COLO668 (cell line): Measurements from ENCODE around the gene ARSG.
"Not testable (repeated sequence)": the region's sequence is repeated elsewhere in the genome, so short reads cannot be mapped to it uniquely, and the experiment has no call there.

ENCODE experiments used
- DNase-seq: peaks from one replicate; lab custom pipeline; 2025; ENCODE audit not compliant: unreplicated experiment; lab: John Stamatoyannopoulos, UW

The ARSG gene

GRCh38 chr17:68276339-68276738, 15.0 kb upstream of the ARSG start:
- not testable (repeated sequence) for DNase-seq

DNA sequence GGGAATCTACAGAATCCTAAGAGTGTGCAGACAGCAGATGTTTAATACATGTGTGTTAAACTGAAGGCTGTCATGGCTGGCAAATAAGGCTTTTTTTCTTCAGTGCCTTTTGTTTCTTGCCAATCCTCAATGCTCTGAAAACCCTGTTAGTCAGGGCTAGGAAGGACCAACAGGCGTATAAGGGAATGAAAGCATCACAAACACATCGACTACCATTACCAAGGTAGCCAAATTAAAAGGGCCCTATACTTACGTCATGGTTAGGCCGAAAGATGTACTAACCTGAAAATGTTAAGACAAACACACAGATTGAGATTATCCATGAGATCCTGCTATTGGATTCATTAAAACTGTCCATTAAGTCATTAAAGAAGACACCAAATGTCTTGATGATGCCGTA, 13.5 kb upstream of the ARSG start:
- no peak for DNase-seq

GRCh38 chr17:68281965-68282364, 9.3 kb upstream of the ARSG start:
- DNase-seq = not testable (repeated sequence)

DNA sequence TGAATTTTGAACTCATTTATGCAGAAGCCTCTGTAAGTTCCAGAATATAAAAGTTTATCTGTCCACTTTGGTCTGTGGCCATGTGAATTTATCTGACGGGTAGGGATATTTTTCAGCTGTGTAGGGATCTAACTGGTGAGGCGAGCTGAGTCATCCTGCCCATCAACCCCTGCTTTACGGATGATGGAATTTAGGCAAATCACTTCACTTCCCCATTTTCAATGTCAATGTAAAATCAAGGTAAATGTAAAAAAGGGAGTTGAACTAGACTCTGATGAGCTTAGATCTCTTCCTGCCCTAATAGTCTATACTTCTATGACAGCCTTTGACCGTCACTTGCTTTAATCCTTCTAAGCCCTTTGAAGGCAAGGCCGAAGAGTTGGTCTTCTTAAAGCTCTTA, 2.9 kb upstream of the ARSG start:
- no peak for DNase-seq

- DNase-seq = no peak
Measured at GRCh38 chr17:68288804-68289203, 2.5 kb upstream of the ARSG start.

DNA sequence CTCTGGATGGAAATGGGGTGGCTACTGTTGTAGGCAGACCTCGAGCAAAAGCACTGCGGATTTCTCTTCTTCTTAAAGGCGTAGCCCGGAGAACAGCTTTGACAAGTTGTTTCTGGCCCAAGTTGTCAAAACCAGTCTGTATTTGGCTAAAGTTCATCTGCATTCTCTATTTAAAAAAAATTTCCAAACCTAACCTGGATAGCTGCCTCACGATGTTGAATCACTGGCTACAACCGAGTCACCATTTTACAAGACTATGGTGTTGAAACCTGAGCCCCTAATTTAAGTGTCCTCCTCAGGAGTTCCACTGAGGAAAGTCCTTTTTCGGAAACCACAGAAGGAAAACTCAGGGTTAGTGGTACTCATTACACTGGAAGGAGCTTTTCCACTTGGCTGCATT, 1.8 kb upstream of the ARSG start:
- DNase-seq = no peak

DNA sequence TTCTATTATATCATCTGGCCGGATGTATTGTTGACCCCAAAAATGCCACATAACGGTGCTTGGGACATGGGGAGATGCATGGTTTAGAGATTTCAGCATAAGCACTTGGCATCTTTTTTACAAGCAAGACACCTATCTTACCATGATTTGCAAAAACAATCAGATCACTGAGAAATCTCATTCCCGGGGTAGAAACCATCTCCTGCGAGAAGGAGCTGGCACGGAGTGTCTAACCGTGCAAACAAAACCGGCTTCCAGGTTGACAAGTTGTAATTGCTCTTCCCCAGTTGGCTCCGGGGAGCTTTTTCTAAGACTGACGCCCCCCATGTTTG, 1.4 kb upstream of the ARSG start:
- no peak for DNase-seq

GRCh38 chr17:68290268-68290954, 884 bp upstream of the ARSG start:
- peak; percentile 50 for DNase-seq

DNA sequence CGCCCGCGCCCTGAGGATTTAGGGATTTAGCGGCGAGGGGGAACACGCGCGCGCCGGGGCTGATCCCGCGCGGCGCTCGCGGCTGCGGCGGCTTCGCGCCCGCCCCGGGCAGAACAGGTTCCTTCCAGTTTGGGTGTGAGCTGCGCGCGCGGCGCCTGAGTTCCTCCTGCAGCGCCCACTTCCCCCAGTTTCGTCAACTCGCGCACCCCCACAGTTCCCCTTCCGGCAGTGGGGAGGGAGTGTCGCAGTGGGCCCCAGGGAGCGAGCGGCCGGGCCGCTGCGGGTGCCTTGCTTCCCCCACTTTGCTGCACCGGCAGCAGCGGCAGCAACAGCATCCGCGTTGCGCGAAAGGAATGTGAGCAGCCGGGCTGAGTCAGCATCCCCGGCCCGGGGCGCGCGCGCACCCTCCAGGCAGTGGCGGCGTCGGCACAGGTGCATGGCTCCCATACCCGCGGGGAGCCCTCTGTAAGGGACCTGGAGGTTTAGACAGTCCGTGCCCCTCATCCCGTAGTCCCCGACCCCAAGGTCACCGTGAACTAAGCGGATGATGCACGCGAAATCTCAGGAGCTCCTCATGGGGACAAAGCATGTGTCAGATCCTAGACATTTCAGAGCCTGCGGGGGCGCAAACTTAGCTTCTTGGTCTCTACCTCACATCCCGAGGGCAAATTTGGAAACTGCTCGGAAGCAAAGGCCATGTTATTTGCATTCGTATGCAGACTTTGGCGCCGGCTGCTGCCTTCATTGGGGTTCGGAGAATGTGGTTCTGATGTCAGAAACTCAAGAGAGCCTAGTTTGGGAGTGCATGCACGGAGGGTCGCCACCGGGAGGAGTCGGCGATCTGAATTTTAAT, 767 bp downstream of the ARSG start:
- DNase-seq = peak; percentile 90

DNA sequence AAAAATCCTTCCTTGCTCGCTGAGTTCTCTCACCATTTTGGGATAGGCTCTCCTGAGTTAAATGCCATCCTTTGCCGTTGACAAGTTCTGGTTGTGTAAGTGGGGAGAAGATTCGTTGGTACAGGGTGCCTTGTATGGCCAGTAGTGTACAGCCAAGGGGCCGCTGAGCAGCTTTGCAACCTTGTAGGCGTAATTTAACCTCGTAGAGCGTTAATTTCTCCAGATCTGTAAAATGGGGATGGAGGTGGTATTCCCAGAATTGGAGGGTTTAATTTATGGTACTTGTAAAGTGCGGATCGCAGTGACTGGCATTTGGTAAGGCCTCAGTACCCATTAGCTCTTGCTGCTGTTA, 1.4 kb downstream of the ARSG start:
- no peak for DNase-seq

DNA sequence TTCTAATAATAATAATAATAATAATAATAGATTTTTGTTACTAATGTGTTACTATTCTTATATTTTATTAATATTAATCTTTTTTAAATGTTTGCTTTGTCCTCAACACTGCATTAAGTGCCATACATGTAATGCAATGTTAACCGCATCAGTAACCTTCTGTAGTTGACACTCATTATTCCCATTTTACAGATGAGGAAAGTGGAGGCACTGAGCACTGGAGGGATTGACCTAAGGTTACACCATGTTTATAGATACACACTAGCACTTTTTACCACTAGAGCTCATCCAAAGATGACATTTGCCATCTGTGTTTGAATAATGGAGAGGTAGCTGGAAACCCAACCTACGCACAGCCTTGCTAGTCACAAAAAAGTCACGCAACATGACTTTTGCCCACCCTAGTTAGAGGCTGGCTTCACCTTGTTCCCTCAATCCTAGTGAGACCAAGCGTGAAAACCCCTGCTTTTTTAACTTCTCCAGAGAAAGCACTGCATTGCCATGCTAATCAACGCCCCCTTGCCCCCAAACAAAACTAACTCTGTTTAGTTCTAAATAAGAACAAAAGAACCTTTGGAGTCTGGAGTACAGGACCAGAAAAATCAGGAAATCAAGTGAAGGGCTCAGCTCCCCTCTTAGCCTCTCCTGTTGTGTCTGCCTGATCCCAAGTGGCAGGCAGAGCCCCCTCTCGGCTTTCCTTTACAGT, 2.3 kb downstream of the ARSG start:
- DNase-seq = no peak

DNA sequence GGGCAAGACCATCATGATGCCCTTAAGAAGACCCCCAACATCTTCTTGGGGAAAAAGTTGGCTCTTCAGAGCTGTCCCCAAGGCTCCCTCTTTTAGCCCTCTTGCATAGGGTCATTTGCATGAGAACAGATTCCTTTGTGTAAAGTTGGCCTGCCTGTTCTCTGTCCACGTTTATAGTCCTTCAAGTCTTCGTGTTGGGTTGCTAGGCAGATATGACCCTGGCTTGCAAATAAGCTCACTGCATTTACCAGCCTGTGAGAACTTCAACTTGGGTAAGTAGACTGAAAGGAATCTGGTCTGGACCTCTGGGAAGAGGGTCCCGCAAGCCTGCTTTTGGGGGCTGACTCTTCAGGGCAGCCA, 2.9 kb downstream of the ARSG start:
- DNase-seq = no peak

DNA sequence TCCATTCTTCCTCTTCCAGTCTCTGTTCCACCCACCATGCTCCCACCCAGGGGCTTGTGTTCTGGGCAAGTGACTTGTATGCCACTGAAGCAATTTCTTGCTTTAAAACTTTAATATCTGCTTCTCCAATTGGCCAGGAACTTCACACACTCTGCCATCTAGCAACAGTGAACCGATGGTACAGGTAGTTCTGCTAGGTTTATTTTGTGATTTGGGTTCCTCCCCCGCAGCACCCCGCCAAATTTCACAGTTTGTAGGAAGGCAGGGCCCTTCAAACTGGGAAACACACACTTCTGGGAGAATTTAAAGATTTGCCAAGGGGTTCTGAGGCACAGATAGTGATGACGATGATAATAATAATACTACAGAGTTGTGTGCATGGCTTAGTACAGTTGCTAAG, 3.3 kb downstream of the ARSG start:
- DNase-seq = no peak

DNA sequence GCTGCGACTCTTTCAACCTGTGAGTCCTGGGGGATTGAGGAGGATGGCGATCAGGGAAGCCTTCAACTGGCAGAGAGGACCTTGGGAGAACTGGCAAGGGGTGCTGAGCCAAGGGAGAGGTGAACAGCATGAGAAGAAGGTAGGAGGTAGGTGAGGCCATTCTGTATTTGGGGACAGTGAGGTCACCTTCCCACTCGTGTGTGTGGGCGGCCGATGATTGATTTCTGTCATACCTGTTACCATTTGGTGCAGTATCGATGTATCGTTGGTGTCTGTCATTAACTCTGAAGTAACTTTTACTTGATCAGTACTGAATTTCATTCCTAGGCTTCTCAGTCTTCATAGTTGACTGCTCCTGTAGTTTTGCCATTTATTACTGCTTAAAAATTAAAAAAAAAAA, 3.8 kb downstream of the ARSG start:
- no peak for DNase-seq

DNA sequence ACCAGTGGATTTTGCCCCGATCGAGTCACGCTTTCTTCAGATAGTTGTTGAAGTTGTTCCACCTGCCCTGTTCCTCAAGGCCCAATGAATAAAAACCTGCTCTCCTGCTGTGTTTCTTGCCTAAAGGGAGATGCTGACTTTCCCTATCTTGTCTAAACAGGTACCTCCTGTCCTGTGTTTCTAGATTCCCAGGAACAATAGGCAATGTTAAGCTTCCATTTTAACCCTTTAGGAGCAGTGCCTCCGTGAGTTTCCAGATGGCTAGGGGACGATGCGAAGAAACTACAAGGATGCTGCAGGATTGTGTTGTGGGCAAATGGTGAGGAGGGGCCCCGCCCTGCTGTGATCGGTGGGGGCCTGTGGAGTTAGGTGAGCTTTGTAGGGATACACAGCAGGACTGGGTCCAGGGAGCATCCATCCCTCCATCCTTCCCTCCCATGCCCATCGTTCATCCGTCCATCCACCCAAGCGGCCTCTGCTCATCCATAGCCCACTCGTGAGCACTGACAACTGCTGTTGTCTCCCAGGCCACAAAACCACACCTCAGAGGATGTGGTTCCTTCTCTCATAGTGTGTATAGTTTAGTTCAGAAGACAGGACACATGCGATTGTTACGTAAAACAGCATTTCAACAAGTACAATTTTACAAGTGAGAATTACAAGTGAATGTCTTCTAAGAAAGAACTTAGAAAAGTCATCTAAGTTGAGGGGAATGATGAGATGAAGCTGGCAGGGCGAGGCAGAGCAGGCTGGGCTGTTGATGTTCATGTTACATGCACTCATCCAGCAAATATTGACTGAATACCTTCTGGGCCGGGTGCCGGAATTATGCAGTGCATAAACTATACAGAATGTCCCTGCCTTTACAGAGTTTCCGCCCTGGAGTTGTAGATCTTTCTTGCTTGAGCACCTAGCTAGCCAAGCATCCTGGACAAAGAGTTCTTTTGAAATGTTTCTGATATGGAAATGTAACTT, 5.2 kb downstream of the ARSG start:
- no peak for DNase-seq

DNA sequence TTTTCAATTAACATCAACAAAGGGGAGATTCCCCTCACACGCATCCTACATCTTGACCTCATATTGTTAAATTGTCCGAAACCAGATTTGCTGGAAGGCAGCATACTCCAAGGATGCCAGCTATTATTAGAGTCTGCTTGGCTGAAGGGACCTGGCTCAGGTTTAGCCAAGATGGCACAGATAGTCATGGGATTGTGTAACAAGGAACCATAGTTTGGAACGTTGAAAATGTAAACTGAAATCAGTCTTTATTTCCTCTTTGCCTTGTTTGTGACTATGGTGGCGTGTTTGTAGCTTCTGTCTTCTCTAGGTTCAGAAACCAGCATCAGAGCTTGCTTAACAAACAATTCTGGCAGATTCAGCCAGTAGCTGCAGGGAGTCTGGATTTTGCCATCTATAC, 5.9 kb downstream of the ARSG start:
- no peak for DNase-seq

- no peak for DNase-seq
Measured at GRCh38 chr17:68298601-68299000, 7.3 kb downstream of the ARSG start.

GRCh38 chr17:68299817-68300216, 8.5 kb downstream of the ARSG start:
- no peak for DNase-seq

DNA sequence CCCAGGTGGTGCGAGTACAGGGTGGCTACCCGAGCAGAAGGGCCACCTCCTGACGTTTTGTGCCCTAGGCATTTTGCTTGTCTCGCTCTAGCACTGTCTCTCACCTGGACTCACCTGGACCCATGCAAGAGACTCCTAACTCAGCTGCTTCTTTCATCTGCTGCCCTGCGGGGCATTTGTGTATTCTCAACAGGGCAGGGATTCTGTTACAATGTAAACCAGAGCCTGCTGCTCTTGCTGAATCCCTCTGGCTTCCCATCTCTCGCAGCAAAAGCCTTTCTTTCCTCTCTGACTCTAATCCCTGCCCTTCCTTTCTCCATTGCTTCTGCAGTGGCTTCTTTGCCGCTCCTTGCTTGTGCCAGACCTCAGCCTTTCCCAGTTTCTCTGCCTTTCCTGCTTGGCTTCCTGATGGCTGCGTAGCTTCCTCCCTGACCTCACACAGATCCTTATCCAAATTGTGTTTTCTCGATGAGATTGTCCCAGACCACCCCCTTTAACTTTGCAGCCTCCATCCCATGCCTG, 10.2 kb downstream of the ARSG start:
- peak; percentile 83 for DNase-seq

GRCh38 chr17:68302066-68302564, 10.8 kb downstream of the ARSG start:
- DNase-seq = peak; percentile 39

GRCh38 chr17:68302666-68303065, 11.4 kb downstream of the ARSG start:
- DNase-seq = peak; percentile 19
